ENCODE results near the gene GNGT1. TPM values are rescaled to one million over a fixed set of nuclear protein-coding genes. Genes with fewer than 3 reads are reported as not detected.

The GNGT1 gene
- total RNA-seq, 1 donor from 2014 or later = not detected

DNA sequence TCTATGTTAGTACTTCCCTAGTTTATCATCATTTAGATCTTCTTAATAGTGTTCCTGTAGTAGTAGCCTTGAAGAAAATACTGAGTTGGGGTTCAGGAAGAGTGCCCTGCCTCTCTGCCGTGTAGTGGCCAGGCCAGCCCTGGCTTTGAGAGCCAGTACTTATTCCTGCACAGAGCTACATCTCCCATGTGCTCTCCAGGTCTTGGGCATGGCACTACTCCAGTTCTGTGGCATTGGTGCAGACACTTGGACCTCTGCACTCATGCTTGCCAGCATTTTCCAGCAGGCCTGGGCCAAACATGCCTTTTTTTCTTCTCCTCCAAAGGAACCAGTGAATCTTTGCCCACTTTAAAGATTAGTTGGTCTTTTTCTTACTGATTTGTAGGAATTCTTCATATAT is 20.4 kb downstream of the GNGT1 start:
- intact Hi-C loops (cut with DNase I) = no loop called here
- no peak for ATAC-seq
- H3K36me3 ChIP-seq = no peaks in the 10 kb centered on the region

GRCh38 chr7:93927585-93927984 is 21.2 kb downstream of the GNGT1 start:
- intact Hi-C loops (cut with DNase I) = no loop called here
- H3K4me1 ChIP-seq = no peaks in the 10 kb centered on the region
- H3K36me3 ChIP-seq = no peaks in the 10 kb centered on the region
- no peaks in the 10 kb centered on the region for H3K27me3 ChIP-seq
- DNase-seq (no peak), ATAC-seq (no peak)
- H3K9me3 ChIP-seq = no peaks in the 10 kb centered on the region
- H3K27ac ChIP-seq = no peak overlapping the region
- TF ChIP-seq, protein P1, sequence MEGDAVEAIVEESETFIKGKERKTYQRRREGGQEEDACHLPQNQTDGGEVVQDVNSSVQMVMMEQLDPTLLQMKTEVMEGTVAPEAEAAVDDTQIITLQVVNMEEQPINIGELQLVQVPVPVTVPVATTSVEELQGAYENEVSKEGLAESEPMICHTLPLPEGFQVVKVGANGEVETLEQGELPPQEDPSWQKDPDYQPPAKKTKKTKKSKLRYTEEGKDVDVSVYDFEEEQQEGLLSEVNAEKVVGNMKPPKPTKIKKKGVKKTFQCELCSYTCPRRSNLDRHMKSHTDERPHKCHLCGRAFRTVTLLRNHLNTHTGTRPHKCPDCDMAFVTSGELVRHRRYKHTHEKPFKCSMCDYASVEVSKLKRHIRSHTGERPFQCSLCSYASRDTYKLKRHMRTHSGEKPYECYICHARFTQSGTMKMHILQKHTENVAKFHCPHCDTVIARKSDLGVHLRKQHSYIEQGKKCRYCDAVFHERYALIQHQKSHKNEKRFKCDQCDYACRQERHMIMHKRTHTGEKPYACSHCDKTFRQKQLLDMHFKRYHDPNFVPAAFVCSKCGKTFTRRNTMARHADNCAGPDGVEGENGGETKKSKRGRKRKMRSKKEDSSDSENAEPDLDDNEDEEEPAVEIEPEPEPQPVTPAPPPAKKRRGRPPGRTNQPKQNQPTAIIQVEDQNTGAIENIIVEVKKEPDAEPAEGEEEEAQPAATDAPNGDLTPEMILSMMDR (IDR thresholded peaks at IDR 0.05) = no peak
- no peak overlapping the region for H3K4me3 ChIP-seq

More for the DNA sequence above, 20.4 kb downstream of the GNGT1 start:
- no peak overlapping the region for H3K27ac ChIP-seq
- H3K4me1 ChIP-seq = no peaks in the 10 kb centered on the region
- no peak for DNase-seq
- no peaks in the 10 kb centered on the region for H3K9me3 ChIP-seq
- H3K4me3 ChIP-seq = no peak overlapping the region
- no peaks in the 10 kb centered on the region for H3K27me3 ChIP-seq
- TF ChIP-seq, protein P1 (IDR thresholded peaks at IDR 0.05) = no peak

GRCh38 chr7:93931655-93932054 is 25.3 kb downstream of the GNGT1 start:
- ATAC-seq = no peak

GRCh38 chr7:93933156-93933555 is 26.8 kb downstream of the GNGT1 start:
- H3K36me3 ChIP-seq = no peaks in the 10 kb centered on the region
- H3K27ac ChIP-seq = no peak overlapping the region
- intact Hi-C loops (cut with DNase I) = no loop called here
- H3K9me3 ChIP-seq = no peaks in the 10 kb centered on the region
- no peak overlapping the region for H3K4me3 ChIP-seq
- no peak for ATAC-seq
- TF ChIP-seq, protein P1 (IDR thresholded peaks at IDR 0.05) = no peak
- H3K4me1 ChIP-seq = no peaks in the 10 kb centered on the region
- H3K27me3 ChIP-seq = no peaks in the 10 kb centered on the region
- DNase-seq = no peak

More at GRCh38 chr7:93931655-93932054, 25.3 kb downstream of the GNGT1 start:
- no peak overlapping the region for H3K27ac ChIP-seq
- no peaks in the 10 kb centered on the region for H3K36me3 ChIP-seq
- no peak overlapping the region for H3K4me3 ChIP-seq
- no peaks in the 10 kb centered on the region for H3K27me3 ChIP-seq
- intact Hi-C loops (cut with DNase I) = no loop called here
- H3K9me3 ChIP-seq = no peaks in the 10 kb centered on the region
- TF ChIP-seq, protein P1 (IDR thresholded peaks at IDR 0.05) = no peak
- H3K4me1 ChIP-seq = no peaks in the 10 kb centered on the region
- DNase-seq = no peak

- ATAC-seq = no peak
- TF ChIP-seq, protein P1 (IDR thresholded peaks at IDR 0.05) = no peak
- H3K4me3 ChIP-seq = no peak overlapping the region
- H3K4me1 ChIP-seq = no peaks in the 10 kb centered on the region
- no peak for DNase-seq
- H3K36me3 ChIP-seq = no peaks in the 10 kb centered on the region
- no peaks in the 10 kb centered on the region for H3K27me3 ChIP-seq
- no peak overlapping the region for H3K27ac ChIP-seq
- intact Hi-C loops (cut with DNase I) = no loop called here
- H3K9me3 ChIP-seq = no peaks in the 10 kb centered on the region
Measured at GRCh38 chr7:93935102-93935501, 28.7 kb downstream of the GNGT1 start.

- TF ChIP-seq, protein P1 (IDR thresholded peaks at IDR 0.05) = no peak
- Histone ChIP-seq H3K4me3 (no peak overlapping the region), H3K27me3 (no peaks in the 10 kb centered on the region), H3K27ac (no peak overlapping the region), H3K4me1 (no peaks in the 10 kb centered on the region), H3K9me3 (no peaks in the 10 kb centered on the region), H3K36me3 (no peaks in the 10 kb centered on the region)
- ATAC-seq = no peak
- DNase-seq = no peak
- intact Hi-C loops (cut with DNase I) = no loop called here
Measured at GRCh38 chr7:93937818-93938217, 31.5 kb downstream of the GNGT1 start.
